ENCODE results near the gene NEK11.
A peak's percentile ranks its signal among the peaks of the same experiment; 100 is the strongest.

NEK11 gene

DNA sequence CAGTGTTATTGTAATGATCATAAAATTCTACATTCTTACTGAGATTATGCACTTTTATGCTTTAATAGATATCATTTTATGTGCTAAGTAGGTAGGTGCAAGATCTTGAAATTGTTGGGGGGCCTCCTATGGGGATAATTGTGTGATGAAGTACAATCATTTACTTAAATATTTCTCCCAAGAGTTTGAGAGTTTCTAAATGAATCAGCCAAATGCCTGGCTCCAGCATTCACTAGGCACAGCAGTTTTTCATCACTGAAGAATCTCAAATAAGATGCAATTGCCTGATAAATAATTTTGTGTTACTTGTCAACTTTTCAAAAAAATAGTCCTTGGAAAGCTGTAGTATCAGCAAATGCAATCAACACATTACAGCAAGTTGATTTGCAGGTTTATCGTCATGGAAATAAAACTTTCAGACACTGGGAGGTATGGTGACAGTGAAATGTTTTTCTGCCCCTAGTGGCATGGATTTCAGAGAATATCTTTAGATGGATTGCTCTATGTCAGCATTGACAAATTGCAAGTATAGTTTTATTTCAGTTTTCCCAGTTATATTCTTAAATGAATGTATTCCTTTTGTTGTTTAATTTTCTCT is 167.1 kb downstream of the NEK11 start:
- Histone ChIP-seq H3K9ac (ENCODE audit: low read length) (no peak overlapping the region), H3K36me3 (ENCODE audit: control insufficient read depth, insufficient read depth, low read length, severe bottlenecking) (no peaks in the 10 kb centered on the region), H3K4me1 (ENCODE audit: control insufficient read depth, insufficient read depth, low read length) (peaks cover 6% of the 10 kb centered on the region), H3K4me3 (ENCODE audit: low read length) (no peak overlapping the region), H3K9me3 (ENCODE audit: control insufficient read depth, low read length) (no peaks in the 10 kb centered on the region), H3K27me3 (replicated peaks; ENCODE audit: control insufficient read depth, insufficient read depth, low read length) (no peaks in the 10 kb centered on the region)
- DNase-seq (ENCODE audit: low read depth): peak; percentile 22

GRCh38 chr3:131194816-131195215 is 168.1 kb downstream of the NEK11 start:
- peaks cover 6% of the 10 kb centered on the region for H3K4me1 ChIP-seq (ENCODE audit: control insufficient read depth, insufficient read depth, low read length)
- no peak overlapping the region for H3K9ac ChIP-seq (ENCODE audit: low read length)
- H3K4me3 ChIP-seq (ENCODE audit: low read length): no peak overlapping the region
- no peaks in the 10 kb centered on the region for H3K9me3 ChIP-seq (ENCODE audit: control insufficient read depth, low read length)
- no peaks in the 10 kb centered on the region for H3K27me3 ChIP-seq (replicated peaks; ENCODE audit: control insufficient read depth, insufficient read depth, low read length)
- no peaks in the 10 kb centered on the region for H3K36me3 ChIP-seq (ENCODE audit: control insufficient read depth, insufficient read depth, low read length, severe bottlenecking)
- no peak for DNase-seq (ENCODE audit: low read depth)

GRCh38 chr3:131200636-131201199 is 174.0 kb downstream of the NEK11 start:
- no peak overlapping the region for H3K9ac ChIP-seq (ENCODE audit: low read length)
- H3K36me3 ChIP-seq (ENCODE audit: control insufficient read depth, insufficient read depth, low read length, severe bottlenecking): no peaks in the 10 kb centered on the region
- H3K4me3 ChIP-seq (ENCODE audit: low read length): no peak overlapping the region
- peaks cover 3% of the 10 kb centered on the region for H3K9me3 ChIP-seq (ENCODE audit: control insufficient read depth, low read length)
- no peaks in the 10 kb centered on the region for H3K27me3 ChIP-seq (replicated peaks; ENCODE audit: control insufficient read depth, insufficient read depth, low read length)
- DNase-seq (ENCODE audit: low read depth): no peak
- no peaks in the 10 kb centered on the region for H3K4me1 ChIP-seq (ENCODE audit: control insufficient read depth, insufficient read depth, low read length)

- H3K9ac ChIP-seq (ENCODE audit: low read length): peak overlapping the region; percentile 67
- peaks cover 30% of the 10 kb centered on the region for H3K4me1 ChIP-seq (ENCODE audit: control insufficient read depth, insufficient read depth, low read length)
- peak overlapping the region; percentile 40 for H3K4me3 ChIP-seq (ENCODE audit: low read length)
- peak; percentile 7 for DNase-seq (ENCODE audit: low read depth)
- no peaks in the 10 kb centered on the region for H3K9me3 ChIP-seq (ENCODE audit: control insufficient read depth, low read length)
- no peaks in the 10 kb centered on the region for H3K36me3 ChIP-seq (ENCODE audit: control insufficient read depth, insufficient read depth, low read length, severe bottlenecking)
- no peaks in the 10 kb centered on the region for H3K27me3 ChIP-seq (replicated peaks; ENCODE audit: control insufficient read depth, insufficient read depth, low read length)
These were observed 189.7 kb downstream of the NEK11 start for GRCh38 chr3:131216330-131216729.

GRCh38 chr3:131216801-131217200 is 190.1 kb downstream of the NEK11 start:
- Histone ChIP-seq H3K9me3 (ENCODE audit: control insufficient read depth, low read length) (no peaks in the 10 kb centered on the region), H3K9ac (ENCODE audit: low read length) (peak overlapping the region; percentile 67), H3K4me3 (ENCODE audit: low read length) (peak overlapping the region; percentile 40), H3K36me3 (ENCODE audit: control insufficient read depth, insufficient read depth, low read length, severe bottlenecking) (no peaks in the 10 kb centered on the region), H3K27me3 (replicated peaks; ENCODE audit: control insufficient read depth, insufficient read depth, low read length) (no peaks in the 10 kb centered on the region), H3K4me1 (ENCODE audit: control insufficient read depth, insufficient read depth, low read length) (peaks cover 34% of the 10 kb centered on the region)
- DNase-seq (ENCODE audit: low read depth): peak; percentile 64

DNA sequence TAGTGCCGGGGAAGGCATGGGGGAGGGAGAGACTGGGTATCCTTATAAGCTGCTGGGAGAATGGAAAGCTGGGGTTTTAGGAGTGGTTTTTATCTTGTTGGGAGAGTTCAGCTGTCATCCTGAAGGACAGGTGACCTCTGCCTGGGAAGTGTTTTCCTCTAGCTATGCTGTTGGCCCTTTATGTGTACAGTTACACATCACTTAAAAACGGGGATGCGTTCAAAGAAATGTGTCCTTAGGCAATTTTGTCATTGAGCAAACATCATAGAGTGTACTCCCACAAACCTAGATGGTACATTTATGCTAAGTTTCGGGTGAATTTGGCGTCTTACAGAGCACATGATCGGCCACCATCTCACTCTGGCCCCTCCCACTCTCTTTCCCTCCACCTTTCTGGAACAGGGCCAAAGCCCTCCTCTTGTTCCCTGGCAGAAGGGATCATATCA is 190.6 kb downstream of the NEK11 start:
- Histone ChIP-seq H3K27me3 (replicated peaks; ENCODE audit: control insufficient read depth, insufficient read depth, low read length) (no peaks in the 10 kb centered on the region), H3K36me3 (ENCODE audit: control insufficient read depth, insufficient read depth, low read length, severe bottlenecking) (no peaks in the 10 kb centered on the region), H3K4me3 (ENCODE audit: low read length) (peak overlapping the region; percentile 40), H3K4me1 (ENCODE audit: control insufficient read depth, insufficient read depth, low read length) (peaks cover 39% of the 10 kb centered on the region), H3K9me3 (ENCODE audit: control insufficient read depth, low read length) (no peaks in the 10 kb centered on the region), H3K9ac (ENCODE audit: low read length) (peak overlapping the region; percentile 67)
- DNase-seq (ENCODE audit: low read depth): peak; percentile 11

GRCh38 chr3:131218196-131218595 is 191.5 kb downstream of the NEK11 start:
- Histone ChIP-seq H3K9me3 (ENCODE audit: control insufficient read depth, low read length) (no peaks in the 10 kb centered on the region), H3K4me3 (ENCODE audit: low read length) (no peak overlapping the region), H3K27me3 (replicated peaks; ENCODE audit: control insufficient read depth, insufficient read depth, low read length) (no peaks in the 10 kb centered on the region), H3K4me1 (ENCODE audit: control insufficient read depth, insufficient read depth, low read length) (peaks cover 39% of the 10 kb centered on the region), H3K36me3 (ENCODE audit: control insufficient read depth, insufficient read depth, low read length, severe bottlenecking) (no peaks in the 10 kb centered on the region), H3K9ac (ENCODE audit: low read length) (no peak overlapping the region)
- DNase-seq (ENCODE audit: low read depth): peak; percentile 14

GRCh38 chr3:131221731-131222130 is 195.1 kb downstream of the NEK11 start:
- peak; percentile 64 for DNase-seq (ENCODE audit: low read depth)
- H3K4me3 ChIP-seq (ENCODE audit: low read length): no peak overlapping the region
- peaks cover 31% of the 10 kb centered on the region for H3K4me1 ChIP-seq (ENCODE audit: control insufficient read depth, insufficient read depth, low read length)
- H3K36me3 ChIP-seq (ENCODE audit: control insufficient read depth, insufficient read depth, low read length, severe bottlenecking): no peaks in the 10 kb centered on the region
- H3K27me3 ChIP-seq (replicated peaks; ENCODE audit: control insufficient read depth, insufficient read depth, low read length): no peaks in the 10 kb centered on the region
- H3K9me3 ChIP-seq (ENCODE audit: control insufficient read depth, low read length): no peaks in the 10 kb centered on the region
- H3K9ac ChIP-seq (ENCODE audit: low read length): peak overlapping the region; percentile 2

DNA sequence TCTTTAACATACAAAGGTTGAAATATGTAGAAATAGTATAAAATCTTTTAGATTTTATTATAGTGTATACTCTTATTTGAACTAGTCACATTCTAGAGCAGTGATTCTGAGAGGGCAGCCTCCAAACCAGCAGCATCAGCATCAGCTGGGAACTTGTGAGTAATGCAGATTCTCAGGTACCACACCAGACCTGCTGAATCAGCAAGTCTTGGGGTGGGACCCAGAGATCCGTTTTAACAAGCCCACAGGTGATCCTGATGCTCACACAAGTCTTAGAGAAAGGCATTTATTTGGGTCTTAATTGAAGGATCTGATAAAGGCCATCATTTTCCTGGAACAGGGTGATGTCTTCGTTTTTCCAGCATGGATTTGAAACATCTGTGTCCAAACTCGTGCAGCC is 195.9 kb downstream of the NEK11 start:
- DNase-seq (ENCODE audit: low read depth): no peak
- H3K27me3 ChIP-seq (replicated peaks; ENCODE audit: control insufficient read depth, insufficient read depth, low read length): no peaks in the 10 kb centered on the region
- H3K36me3 ChIP-seq (ENCODE audit: control insufficient read depth, insufficient read depth, low read length, severe bottlenecking): no peaks in the 10 kb centered on the region

GRCh38 chr3:131223373-131224289 is 197.0 kb downstream of the NEK11 start:
- Histone ChIP-seq H3K36me3 (ENCODE audit: control insufficient read depth, insufficient read depth, low read length, severe bottlenecking) (no peaks in the 10 kb centered on the region), H3K9me3 (ENCODE audit: control insufficient read depth, low read length) (no peaks in the 10 kb centered on the region), H3K4me3 (ENCODE audit: low read length) (no peak overlapping the region), H3K9ac (ENCODE audit: low read length) (no peak overlapping the region), H3K27me3 (replicated peaks; ENCODE audit: control insufficient read depth, insufficient read depth, low read length) (no peaks in the 10 kb centered on the region), H3K4me1 (ENCODE audit: control insufficient read depth, insufficient read depth, low read length) (peaks cover 27% of the 10 kb centered on the region)
- no peak for DNase-seq (ENCODE audit: low read depth)

More for the DNA sequence above, 195.9 kb downstream of the NEK11 start:
- H3K4me1 ChIP-seq (ENCODE audit: control insufficient read depth, insufficient read depth, low read length): peaks cover 26% of the 10 kb centered on the region
- H3K4me3 ChIP-seq (ENCODE audit: low read length): no peak overlapping the region
- no peak overlapping the region for H3K9ac ChIP-seq (ENCODE audit: low read length)
- no peaks in the 10 kb centered on the region for H3K9me3 ChIP-seq (ENCODE audit: control insufficient read depth, low read length)

DNA sequence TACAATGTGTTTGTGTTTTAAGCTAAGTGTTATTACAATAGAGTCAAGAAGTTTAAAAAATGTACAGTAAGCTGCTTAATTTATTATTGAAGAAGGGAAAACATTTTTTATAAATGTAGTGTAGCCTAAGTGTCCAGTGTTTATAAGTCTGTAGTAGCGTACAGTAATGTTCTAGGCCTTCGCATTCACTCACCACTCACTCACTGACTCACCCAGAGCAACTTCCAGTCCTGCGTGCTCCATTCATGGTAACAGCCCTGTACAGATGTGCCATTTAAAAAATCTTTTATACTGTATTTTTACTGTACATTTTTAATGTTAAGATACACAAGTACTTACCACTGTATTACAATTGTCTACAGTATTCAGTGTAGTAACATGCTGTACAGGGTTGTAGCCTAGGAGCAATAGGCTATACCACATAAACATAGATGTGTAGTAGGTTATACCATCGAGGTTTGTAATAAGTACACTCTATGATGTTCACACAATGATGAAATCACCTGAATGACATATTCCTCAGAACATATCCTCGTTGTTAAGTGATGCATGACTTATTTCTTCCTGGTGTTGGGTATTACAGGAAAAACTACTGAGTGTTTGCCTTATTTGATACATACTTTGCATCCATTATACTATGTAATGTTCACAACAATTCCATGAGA is 198.3 kb downstream of the NEK11 start:
- Histone ChIP-seq H3K4me1 (ENCODE audit: control insufficient read depth, insufficient read depth, low read length) (peaks cover 36% of the 10 kb centered on the region), H3K9me3 (ENCODE audit: control insufficient read depth, low read length) (no peaks in the 10 kb centered on the region), H3K9ac (ENCODE audit: low read length) (no peak overlapping the region), H3K4me3 (ENCODE audit: low read length) (no peak overlapping the region), H3K27me3 (replicated peaks; ENCODE audit: control insufficient read depth, insufficient read depth, low read length) (no peaks in the 10 kb centered on the region), H3K36me3 (ENCODE audit: control insufficient read depth, insufficient read depth, low read length, severe bottlenecking) (no peaks in the 10 kb centered on the region)
- no peak for DNase-seq (ENCODE audit: low read depth)
